Measurements from ENCODE around the gene HHAT. TPM values are rescaled to one million over a fixed set of nuclear protein-coding genes. Genes with fewer than 3 reads are reported as not detected.

The HHAT gene
- total RNA-seq, 2 experiments from 2014 or later, result 5.2 to 9.5 TPM

GRCh38 chr1:210684466-210685294 lies 356.0 kb downstream of the HHAT start:
- intact Hi-C loops (cut with micrococcal nuclease; ENCODE audit: unreplicated experiment), result no loop called here
- H3K4me3 ChIP-seq (ENCODE audit: low read depth, low read length, poor library complexity, severe bottlenecking), result no peak overlapping the region
- H4K20me1 ChIP-seq (ENCODE audit: insufficient read depth, low read length), result no peaks in the 10 kb centered on the region
- ChIA-PET POLR2A (no interaction called here), CTCF (ENCODE audit: unreplicated experiment) (no interaction called here)
- DNase-seq (ENCODE audit: low spot score), result no peak
- H3K27ac ChIP-seq (ENCODE audit: low read depth, low read length, poor library complexity, severe bottlenecking), result no peak overlapping the region
- no peaks in the 10 kb centered on the region for H3K36me3 ChIP-seq (ENCODE audit: insufficient read depth, low read length)
- H3K9me3 ChIP-seq (ENCODE audit: low read length), result no peaks in the 10 kb centered on the region
- BruUV-seq (replicated peaks), result no TSS peak
- no peaks in the 10 kb centered on the region for H3K4me1 ChIP-seq (ENCODE audit: insufficient read depth, low read length, poor library complexity, severe bottlenecking)
- TF ChIP-seq CTCF (conservative IDR thresholded peaks at IDR 0.05; ENCODE audit: low read length) (no peak), EZH2phosphoT487 (IDR thresholded peaks at IDR 0.05; ENCODE audit: borderline replicate concordance, low read depth, low read length) (no peak)
- H3K9me2 ChIP-seq (ENCODE audit: insufficient read depth, low read length), result no peaks in the 10 kb centered on the region
- no peak overlapping the region for H3K4me2 ChIP-seq (ENCODE audit: low read length)
- no peak overlapping the region for H2AFZ ChIP-seq (ENCODE audit: low read length)
- no peaks in the 10 kb centered on the region for H3K79me2 ChIP-seq (ENCODE audit: insufficient read depth, low read depth, low read length)

- Histone ChIP-seq H3K4me1 (ENCODE audit: insufficient read depth, low read length, poor library complexity, severe bottlenecking) (no peaks in the 10 kb centered on the region), H3K9me2 (ENCODE audit: insufficient read depth, low read length) (no peaks in the 10 kb centered on the region), H4K20me1 (ENCODE audit: insufficient read depth, low read length) (no peaks in the 10 kb centered on the region), H2AFZ (ENCODE audit: low read length) (no peak overlapping the region), H3K36me3 (ENCODE audit: insufficient read depth, low read length) (no peaks in the 10 kb centered on the region), H3K9me3 (ENCODE audit: low read length) (no peaks in the 10 kb centered on the region), H3K4me2 (ENCODE audit: low read length) (no peak overlapping the region), H3K27ac (ENCODE audit: low read depth, low read length, poor library complexity, severe bottlenecking) (no peak overlapping the region), H3K79me2 (ENCODE audit: insufficient read depth, low read depth, low read length) (no peaks in the 10 kb centered on the region), H3K4me3 (ENCODE audit: low read depth, low read length, poor library complexity, severe bottlenecking) (no peak overlapping the region)
- intact Hi-C loops (cut with micrococcal nuclease; ENCODE audit: unreplicated experiment), result no loop called here
- CTCF ChIA-PET (ENCODE audit: unreplicated experiment), result no interaction called here
- POLR2A ChIA-PET, result no interaction called here
- BruUV-seq (replicated peaks), result no TSS peak
- DNase-seq (ENCODE audit: low spot score), result no peak
- TF ChIP-seq EZH2phosphoT487 (IDR thresholded peaks at IDR 0.05; ENCODE audit: borderline replicate concordance, low read depth, low read length), result no peak
- TF ChIP-seq CTCF (conservative IDR thresholded peaks at IDR 0.05; ENCODE audit: low read length), result no peak
These were observed 356.6 kb downstream of the HHAT start for GRCh38 chr1:210685295-210685650.

GRCh38 chr1:210686841-210687240 lies 358.1 kb downstream of the HHAT start:
- H3K9me2 ChIP-seq (ENCODE audit: insufficient read depth, low read length), result no peaks in the 10 kb centered on the region
- POLR2A ChIA-PET, result interaction anchor here (0.5 kb wide), 1 partner anchor 827 kb away, joined by 6 read pairs; no protein-coding TSS in a partner anchor
- CTCF ChIA-PET (ENCODE audit: unreplicated experiment), result no interaction called here

More at GRCh38 chr1:210686841-210687240, 358.1 kb downstream of the HHAT start:
- Histone ChIP-seq H3K27ac (ENCODE audit: low read depth, low read length, poor library complexity, severe bottlenecking) (no peak overlapping the region), H3K79me2 (ENCODE audit: insufficient read depth, low read depth, low read length) (no peaks in the 10 kb centered on the region), H3K4me2 (ENCODE audit: low read length) (no peak overlapping the region), H2AFZ (ENCODE audit: low read length) (no peak overlapping the region), H3K4me3 (ENCODE audit: low read depth, low read length, poor library complexity, severe bottlenecking) (no peak overlapping the region), H3K4me1 (ENCODE audit: insufficient read depth, low read length, poor library complexity, severe bottlenecking) (no peaks in the 10 kb centered on the region), H3K9me3 (ENCODE audit: low read length) (no peaks in the 10 kb centered on the region), H3K36me3 (ENCODE audit: insufficient read depth, low read length) (no peaks in the 10 kb centered on the region), H4K20me1 (ENCODE audit: insufficient read depth, low read length) (no peaks in the 10 kb centered on the region)
- BruUV-seq (replicated peaks), result no TSS peak
- no peak for DNase-seq (ENCODE audit: low spot score)
- TF ChIP-seq CTCF (conservative IDR thresholded peaks at IDR 0.05; ENCODE audit: low read length) (no peak), EZH2phosphoT487 (IDR thresholded peaks at IDR 0.05; ENCODE audit: borderline replicate concordance, low read depth, low read length) (no peak)
- intact Hi-C loops (cut with micrococcal nuclease; ENCODE audit: unreplicated experiment), result no loop called here
